IPS-18a (cell line): ENCODE measurements around the gene TMEM123.

Experiments used
- H3K27ac ChIP-seq: one replicate; pipeline ENCODE4 v1.5.1; 2013; ENCODE audit warnings: low read length
- H3K27me3 ChIP-seq: one replicate; pipeline ENCODE4 v1.6.1; 2013; ENCODE audit warnings: mild to moderate bottlenecking, low read length; ENCODE audit not compliant: control insufficient read depth, insufficient read depth
- H3K36me3 ChIP-seq: one replicate; pipeline ENCODE4 v1.6.1; 2013; ENCODE audit warnings: low read depth, low read length; ENCODE audit not compliant: control insufficient read depth
- H3K4me1 ChIP-seq: one replicate; pipeline ENCODE4 v1.6.1; 2013; ENCODE audit warnings: low read depth, low read length; ENCODE audit not compliant: control insufficient read depth
- H3K4me3 ChIP-seq: one replicate; pipeline ENCODE4 v1.5.1; 2013; ENCODE audit warnings: low read length
- H3K9ac ChIP-seq: one replicate; pipeline ENCODE4 v1.6.1; 2013; ENCODE audit warnings: mild to moderate bottlenecking, low read length, moderate library complexity
- H3K9me3 ChIP-seq: one replicate; pipeline ENCODE4 v1.6.1; 2013; ENCODE audit warnings: low read depth, low read length; ENCODE audit not compliant: control insufficient read depth

TMEM123 gene

GRCh38 chr11:102368472-102368871 is 84.1 kb downstream of the TMEM123 start:
- no peak overlapping the region for H3K9ac ChIP-seq
- H3K27me3 ChIP-seq: no peaks in the 10 kb centered on the region
- H3K4me1 ChIP-seq: no peaks in the 10 kb centered on the region
- H3K4me3 ChIP-seq: no peak overlapping the region
- H3K36me3 ChIP-seq: peaks cover 34% of the 10 kb centered on the region
- H3K27ac ChIP-seq: no peak overlapping the region
- H3K9me3 ChIP-seq: no peaks in the 10 kb centered on the region

- peaks cover 40% of the 10 kb centered on the region for H3K36me3 ChIP-seq
- no peak overlapping the region for H3K9ac ChIP-seq
These were observed 85.2 kb downstream of the TMEM123 start for GRCh38 chr11:102367364-102367763.

GRCh38 chr11:102364991-102365390 is 87.6 kb downstream of the TMEM123 start:
- no peaks in the 10 kb centered on the region for H3K4me1 ChIP-seq
- no peaks in the 10 kb centered on the region for H3K9me3 ChIP-seq
- H3K36me3 ChIP-seq: peaks cover 43% of the 10 kb centered on the region
- no peaks in the 10 kb centered on the region for H3K27me3 ChIP-seq
- no peak overlapping the region for H3K4me3 ChIP-seq
- H3K27ac ChIP-seq: no peak overlapping the region
- no peak overlapping the region for H3K9ac ChIP-seq

More at GRCh38 chr11:102367364-102367763, 85.2 kb downstream of the TMEM123 start:
- no peaks in the 10 kb centered on the region for H3K4me1 ChIP-seq
- H3K9me3 ChIP-seq: no peaks in the 10 kb centered on the region
- no peak overlapping the region for H3K27ac ChIP-seq
- no peak overlapping the region for H3K4me3 ChIP-seq
- H3K27me3 ChIP-seq: no peaks in the 10 kb centered on the region

DNA sequence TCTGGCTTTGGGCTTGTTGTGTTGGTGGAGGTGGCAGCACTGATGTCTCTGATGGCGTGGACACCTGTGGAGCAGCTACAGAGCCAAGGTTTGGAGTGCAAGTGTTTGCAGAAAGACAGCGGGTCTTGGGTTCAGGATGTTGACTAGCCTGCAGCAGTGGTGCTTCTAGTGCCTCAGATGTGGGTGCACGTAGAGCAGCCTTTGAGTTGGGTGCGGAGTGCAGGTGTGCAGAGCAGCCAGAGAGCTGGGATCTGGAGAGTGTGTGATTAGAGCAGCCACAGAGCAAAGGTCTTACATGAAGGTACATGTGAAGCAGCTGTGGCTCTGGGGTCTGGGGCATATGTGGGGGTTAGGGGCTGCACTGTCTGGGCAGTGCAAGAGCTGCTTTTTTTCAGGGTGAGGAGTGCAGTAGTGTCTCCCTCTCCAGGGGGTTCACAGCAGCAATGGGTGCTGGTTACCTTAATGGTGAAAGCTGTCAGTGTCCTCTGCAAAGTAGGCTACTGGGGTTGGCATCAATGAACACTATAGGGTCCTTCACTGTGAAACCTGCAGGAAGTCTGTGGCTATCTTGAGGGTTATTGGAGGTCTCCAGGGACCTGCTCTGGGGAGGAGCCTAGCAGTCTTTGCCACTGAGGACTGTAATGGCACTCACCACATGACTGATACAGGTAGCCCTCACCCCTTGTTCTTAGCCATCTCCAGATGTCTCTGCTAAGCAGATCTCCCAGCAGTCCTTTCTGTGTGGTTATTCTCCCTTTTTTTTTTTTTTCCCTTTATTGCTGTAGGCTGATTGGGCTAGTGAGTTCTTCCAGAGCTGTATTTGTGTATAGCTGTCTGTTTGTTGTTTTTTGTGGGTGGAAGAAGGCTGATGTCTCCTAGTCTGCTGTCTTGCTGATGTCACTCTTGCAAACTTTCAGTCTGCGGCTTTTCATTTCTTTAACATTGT is 91.2 kb downstream of the TMEM123 start:
- no peaks in the 10 kb centered on the region for H3K4me1 ChIP-seq
- no peak overlapping the region for H3K27ac ChIP-seq
- no peak overlapping the region for H3K4me3 ChIP-seq
- H3K9me3 ChIP-seq: no peaks in the 10 kb centered on the region
- no peaks in the 10 kb centered on the region for H3K27me3 ChIP-seq
- no peak overlapping the region for H3K9ac ChIP-seq
- peaks cover 28% of the 10 kb centered on the region for H3K36me3 ChIP-seq

GRCh38 chr11:102360681-102361080 is 91.9 kb downstream of the TMEM123 start:
- Histone ChIP-seq H3K4me3 (no peak overlapping the region), H3K9me3 (no peaks in the 10 kb centered on the region), H3K36me3 (peaks cover 23% of the 10 kb centered on the region), H3K27ac (no peak overlapping the region), H3K27me3 (no peaks in the 10 kb centered on the region), H3K9ac (no peak overlapping the region), H3K4me1 (no peaks in the 10 kb centered on the region)

DNA sequence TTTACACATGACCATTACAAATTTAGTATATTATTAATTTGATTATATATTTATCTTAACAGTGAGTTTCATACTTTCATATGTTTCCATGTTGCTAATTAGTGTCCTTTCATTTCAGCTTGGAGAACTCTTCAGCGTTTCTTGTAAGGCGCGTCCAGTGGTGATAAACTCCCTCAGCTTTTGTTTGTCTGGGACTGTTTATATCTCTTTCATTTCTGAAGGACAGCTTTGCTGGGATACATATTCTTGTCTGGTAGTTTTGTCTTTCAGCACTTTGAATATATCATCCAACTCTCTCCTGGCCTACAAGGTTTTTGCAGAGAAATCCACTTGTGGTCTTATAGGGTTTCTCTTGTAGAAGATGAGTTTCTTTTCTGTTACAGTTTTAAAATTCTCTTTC is 93.2 kb downstream of the TMEM123 start:
- no peak overlapping the region for H3K4me3 ChIP-seq

DNA sequence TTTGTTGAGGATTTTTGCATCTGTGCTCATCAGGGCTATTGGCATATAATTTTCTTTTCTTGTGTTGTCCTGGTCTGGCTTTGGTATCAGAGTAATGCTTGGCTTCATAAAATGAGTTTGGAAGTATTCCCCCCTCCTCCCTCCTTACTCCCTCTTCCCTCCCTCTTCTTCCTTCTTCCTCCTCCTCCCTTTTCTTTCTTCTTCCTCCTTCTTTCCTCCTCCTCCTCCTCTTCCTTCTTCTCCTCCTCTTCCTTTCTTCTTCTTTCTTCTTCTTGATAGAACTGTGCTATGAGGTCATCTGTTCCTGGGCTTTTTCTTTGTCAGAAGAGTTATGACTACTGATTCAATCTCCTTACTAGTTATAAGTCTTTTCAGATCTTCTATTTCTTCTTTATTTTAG is 95.4 kb downstream of the TMEM123 start:
- H3K9me3 ChIP-seq: no peaks in the 10 kb centered on the region
- H3K4me3 ChIP-seq: no peak overlapping the region
- no peaks in the 10 kb centered on the region for H3K27me3 ChIP-seq
- no peaks in the 10 kb centered on the region for H3K4me1 ChIP-seq
- H3K9ac ChIP-seq: no peak overlapping the region
- H3K27ac ChIP-seq: no peak overlapping the region
- H3K36me3 ChIP-seq: peaks cover 2% of the 10 kb centered on the region

More for the DNA sequence above, 93.2 kb downstream of the TMEM123 start:
- H3K4me1 ChIP-seq: no peaks in the 10 kb centered on the region
- H3K27me3 ChIP-seq: no peaks in the 10 kb centered on the region
- H3K9me3 ChIP-seq: no peaks in the 10 kb centered on the region
- H3K27ac ChIP-seq: no peak overlapping the region
- H3K36me3 ChIP-seq: peaks cover 16% of the 10 kb centered on the region
- no peak overlapping the region for H3K9ac ChIP-seq

DNA sequence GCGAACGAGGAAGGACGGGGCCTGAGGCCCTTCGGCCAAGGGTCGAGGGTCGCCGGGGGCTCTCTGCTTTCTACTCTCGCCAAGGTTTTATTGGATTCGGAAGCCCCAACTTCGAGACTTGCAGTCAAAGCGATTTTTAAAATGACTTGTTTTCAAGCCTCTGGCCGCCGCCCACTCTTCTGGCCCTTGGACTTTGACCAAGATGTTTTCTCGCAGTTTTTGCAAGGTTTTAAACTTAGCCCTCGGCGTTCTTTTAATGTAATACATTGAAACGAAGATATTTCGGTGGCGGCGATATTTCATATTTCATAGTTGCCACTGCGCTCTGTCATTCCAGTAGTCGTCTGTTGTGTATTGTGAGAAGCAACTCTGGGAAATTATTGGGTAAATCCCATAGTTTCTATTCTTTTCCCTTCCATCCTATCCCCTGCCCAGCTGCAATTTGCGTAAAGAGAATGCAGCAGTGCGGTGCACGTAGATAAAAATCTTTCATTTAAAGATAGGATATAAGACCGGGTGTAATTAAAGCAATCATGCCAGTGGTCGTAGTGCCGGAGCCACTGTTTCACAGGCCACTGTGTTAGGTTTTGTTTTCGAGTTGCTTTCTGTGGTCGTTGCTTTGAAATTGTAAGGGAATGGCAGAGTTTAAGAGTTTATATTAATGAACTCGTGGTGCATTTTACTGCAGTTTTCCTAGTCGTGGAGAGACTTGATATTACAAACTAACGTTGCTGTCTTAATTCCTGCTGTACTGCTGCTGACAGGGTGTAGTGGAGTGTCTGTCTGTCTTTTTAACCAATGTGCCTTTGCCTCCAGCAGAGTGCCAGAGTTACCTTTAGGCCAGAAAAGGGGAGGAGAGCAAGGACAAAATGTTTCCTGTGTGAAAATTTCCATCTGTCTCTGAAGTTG is 104.8 kb downstream of the TMEM123 start:
- peak overlapping the region; percentile 99 for H3K4me3 ChIP-seq

GRCh38 chr11:102346748-102347461 is 105.7 kb downstream of the TMEM123 start, which contains the start of gene BIRC2:
Gene BIRC2 (plus strand): TSS chr11:102347214. CDS start chr11:102349855, 2,641 bp downstream.
- H3K9ac ChIP-seq: peak within 1 kb of the TSS; percentile 85
- H3K9me3 ChIP-seq: no peaks in the 10 kb centered on the region
- peaks cover 12% of the 10 kb centered on the region for H3K4me1 ChIP-seq
- H3K4me3 ChIP-seq: peak within 1 kb of the TSS; percentile 99
- H3K27me3 ChIP-seq: no peaks in the 10 kb centered on the region
- peak within 1 kb of the TSS; percentile 59 for H3K27ac ChIP-seq
- no peaks in the 10 kb centered on the region for H3K36me3 ChIP-seq

More for the DNA sequence above, 104.8 kb downstream of the TMEM123 start:
- H3K9me3 ChIP-seq: no peaks in the 10 kb centered on the region
- no peaks in the 10 kb centered on the region for H3K27me3 ChIP-seq
- H3K36me3 ChIP-seq: no peaks in the 10 kb centered on the region
- peak overlapping the region; percentile 59 for H3K27ac ChIP-seq
- peaks cover 12% of the 10 kb centered on the region for H3K4me1 ChIP-seq
- peak overlapping the region; percentile 85 for H3K9ac ChIP-seq

DNA sequence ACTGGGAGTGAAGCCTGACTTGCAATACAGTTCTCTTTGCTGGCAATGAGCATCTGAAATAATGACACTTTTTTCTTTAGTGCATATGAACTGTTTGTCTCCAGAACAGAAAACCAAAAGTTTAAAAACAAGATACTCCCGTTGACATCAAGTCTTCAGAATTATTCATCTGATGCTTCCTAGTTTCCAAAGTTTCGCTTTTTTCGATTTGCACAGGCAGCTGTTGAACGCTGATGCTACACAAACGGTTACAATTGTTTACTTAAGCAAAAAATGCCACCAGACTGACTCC is 106.2 kb downstream of the TMEM123 start:
- Histone ChIP-seq H3K27ac (no peak overlapping the region), H3K36me3 (no peaks in the 10 kb centered on the region), H3K4me1 (peaks cover 12% of the 10 kb centered on the region), H3K27me3 (no peaks in the 10 kb centered on the region), H3K9ac (peak overlapping the region; percentile 85), H3K4me3 (peak overlapping the region; percentile 99), H3K9me3 (no peaks in the 10 kb centered on the region)
